HEK293T (cell line): ENCODE results near the gene MAFG.
"Not testable (repeated sequence)": the region's sequence is repeated elsewhere in the genome, so short reads cannot be mapped to it uniquely, and the experiment has no call there.

Experiments used
- CTCF ChIA-PET: fragments of 350-600 bp; formaldehyde crosslinking; extraction: SDS; loops from one replicate; lab custom pipeline; 2021; ENCODE audit warnings: antibody characterized with exemption, inconsistent platforms; lab: Yijun Ruan, JAX
- POLR2A ChIA-PET: fragments of 350-600 bp; formaldehyde crosslinking; extraction: SDS; loops from one replicate; lab custom pipeline; 2020; ENCODE audit warnings: antibody characterized with exemption, inconsistent platforms; lab: Yijun Ruan, JAX
- DNase-seq: peaks from one replicate; pipeline ENCODE4 v3.0.0; 2012; ENCODE audit warnings: mixed read lengths; ENCODE audit errors: extremely low spot score
- ARNT ChIP-seq: fragments of 450-650 bp; IDR thresholded peaks from 2 replicates; pipeline ENCODE4 v1.6.1; 2017; ENCODE audit warnings: mild to moderate bottlenecking
- BHLHE40 ChIP-seq: fragments of 450-650 bp; IDR thresholded peaks from 2 replicates; pipeline ENCODE4 v1.6.1; 2016; ENCODE audit warnings: mild to moderate bottlenecking, moderate library complexity, borderline replicate concordance
- CTBP1 ChIP-seq: fragments of 450-650 bp; IDR thresholded peaks from 2 replicates; pipeline ENCODE4 v1.6.1; 2016; ENCODE audit warnings: borderline replicate concordance
- ELF4 ChIP-seq: fragments of 450-650 bp; IDR thresholded peaks from 2 replicates; pipeline ENCODE4 v1.6.1; 2017; ENCODE audit warnings: antibody characterized with exemption
- FOXA1 ChIP-seq: fragments of 450-650 bp; IDR thresholded peaks from 2 replicates; pipeline ENCODE4 v1.6.1; 2016; ENCODE audit warnings: mild to moderate bottlenecking
- FOXK2 ChIP-seq: fragments of 450-650 bp; IDR thresholded peaks from 2 replicates; pipeline ENCODE4 v1.6.1; 2016; ENCODE audit warnings: mild to moderate bottlenecking
- FOXM1 ChIP-seq: fragments of 450-650 bp; IDR thresholded peaks from 2 replicates; pipeline ENCODE4 v1.6.1; 2017; ENCODE audit warnings: mild to moderate bottlenecking, borderline replicate concordance
- HDGF ChIP-seq: fragments of 450-650 bp; IDR thresholded peaks from 2 replicates; pipeline ENCODE4 v1.6.1; 2017; ENCODE audit warnings: antibody characterized with exemption, borderline replicate concordance
- L3MBTL2 ChIP-seq: fragments of 450-650 bp; conservative IDR thresholded peaks from 2 replicates; pipeline ENCODE4 v1.6.1; 2016; ENCODE audit warnings: mild to moderate bottlenecking
- LEF1 ChIP-seq: fragments of 450-650 bp; IDR thresholded peaks from 2 replicates; pipeline ENCODE4 v1.6.1; 2017; ENCODE audit warnings: mild to moderate bottlenecking, borderline replicate concordance
- NFRKB ChIP-seq: fragments of 450-650 bp; IDR thresholded peaks from 2 replicates; pipeline ENCODE4 v1.6.1; 2016; ENCODE audit warnings: mild to moderate bottlenecking, moderate library complexity
- SP1 ChIP-seq: fragments of 450-650 bp; IDR thresholded peaks from 2 replicates; pipeline ENCODE4 v1.6.1; 2017
- SUZ12 ChIP-seq: fragments of 450-650 bp; IDR thresholded peaks from 2 replicates; pipeline ENCODE4 v1.6.1; 2016; ENCODE audit warnings: mild to moderate bottlenecking
- TARDBP ChIP-seq: fragments of 450-650 bp; IDR thresholded peaks from 2 replicates; pipeline ENCODE4 v1.6.1; 2016
- ZNF384 ChIP-seq: fragments of 450-650 bp; IDR thresholded peaks from 2 replicates; pipeline ENCODE4 v1.6.1; 2016
- TF ChIP-seq, protein P1 (sequence below): fragments of 450-650 bp; IDR thresholded peaks from 2 replicates; pipeline ENCODE4 v1.6.1; 2016

Gene MAFG

DNA sequence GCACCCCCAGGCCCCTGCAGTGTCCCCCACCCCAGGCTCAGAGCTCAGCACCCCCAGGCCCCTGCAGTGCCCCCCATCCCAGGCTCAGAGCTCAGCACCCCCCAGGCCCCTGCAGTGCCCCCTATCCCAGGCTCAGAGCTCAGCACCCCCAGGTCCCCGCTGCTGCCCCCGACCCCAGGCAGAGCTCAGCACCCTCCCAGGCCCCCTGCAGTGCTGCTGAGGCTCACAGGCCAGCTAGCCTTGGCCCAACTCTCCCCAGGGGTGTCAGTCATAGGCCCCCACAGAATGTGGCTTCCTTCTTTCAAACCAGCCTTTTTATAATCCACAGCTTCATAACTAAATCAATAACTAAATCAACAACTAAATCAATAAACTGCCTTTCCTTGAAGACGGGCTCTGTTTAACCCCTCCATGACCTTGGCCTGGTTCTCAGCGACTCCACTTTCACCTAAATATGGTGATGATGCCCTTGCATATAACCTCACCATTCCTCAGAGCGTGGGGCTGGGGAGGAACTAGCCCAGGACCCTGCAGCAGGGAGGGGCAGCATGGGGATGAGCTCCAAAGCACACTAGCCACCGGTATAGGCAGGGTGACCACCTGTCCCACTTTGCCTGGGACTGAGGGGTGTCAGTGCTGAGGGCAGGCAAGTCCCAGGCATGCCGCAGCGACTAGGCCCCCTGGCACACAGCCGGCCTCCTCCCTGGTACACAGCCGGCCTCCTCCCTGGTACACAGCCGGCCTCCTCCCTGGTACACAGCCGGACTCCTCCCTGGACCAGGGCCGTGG lies 28.4 kb upstream of the MAFG start:
- ChIA-PET POLR2A (interaction anchor here (1.1 kb wide), 1 partner anchor 17 kb away, joined by 4 read pairs; no protein-coding TSS in a partner anchor), CTCF (no interaction called here)
- DNase-seq: no peak

DNA sequence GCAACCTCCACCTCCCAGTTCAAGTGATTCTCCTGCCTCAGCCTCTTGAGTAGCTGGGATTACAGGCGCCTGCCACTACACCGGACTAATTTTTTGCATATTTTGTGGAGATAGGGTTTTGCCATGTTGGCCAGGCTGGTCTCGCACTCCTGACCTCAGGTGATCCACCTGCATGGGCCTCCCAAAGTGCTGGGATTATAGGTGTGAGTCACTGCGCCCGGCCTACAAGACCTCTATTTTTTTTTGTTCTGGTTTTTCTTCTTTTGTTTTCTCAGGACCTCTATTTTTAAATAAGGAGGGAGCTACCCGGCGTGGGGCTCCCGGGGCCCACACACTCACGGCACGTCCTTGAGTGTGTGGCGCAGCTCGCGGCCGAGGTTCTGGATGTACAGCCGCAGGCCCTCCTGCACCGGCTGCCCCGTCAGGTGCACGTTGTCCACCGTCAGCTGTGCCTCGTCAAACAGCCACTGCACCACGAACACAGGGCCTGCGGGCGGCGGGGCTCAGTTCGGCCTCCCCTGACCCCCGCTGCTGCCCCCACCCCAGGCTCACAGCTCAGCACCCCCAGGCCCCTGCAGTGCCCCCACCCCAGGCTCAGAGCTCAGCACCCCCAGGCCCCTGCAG lies 27.6 kb upstream of the MAFG start:
- TF ChIP-seq BHLHE40 (no peak), FOXM1 (no peak), FOXA1 (no peak), FOXK2 (no peak), ARNT (no peak), ELF4 (no peak), SP1 (no peak), L3MBTL2 (no peak), HDGF (no peak), NFRKB (no peak), LEF1 (no peak)
- TF ChIP-seq, protein P1, sequence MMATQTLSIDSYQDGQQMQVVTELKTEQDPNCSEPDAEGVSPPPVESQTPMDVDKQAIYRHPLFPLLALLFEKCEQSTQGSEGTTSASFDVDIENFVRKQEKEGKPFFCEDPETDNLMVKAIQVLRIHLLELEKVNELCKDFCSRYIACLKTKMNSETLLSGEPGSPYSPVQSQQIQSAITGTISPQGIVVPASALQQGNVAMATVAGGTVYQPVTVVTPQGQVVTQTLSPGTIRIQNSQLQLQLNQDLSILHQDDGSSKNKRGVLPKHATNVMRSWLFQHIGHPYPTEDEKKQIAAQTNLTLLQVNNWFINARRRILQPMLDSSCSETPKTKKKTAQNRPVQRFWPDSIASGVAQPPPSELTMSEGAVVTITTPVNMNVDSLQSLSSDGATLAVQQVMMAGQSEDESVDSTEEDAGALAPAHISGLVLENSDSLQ: no peak
- DNase-seq: no peak
- ChIA-PET POLR2A (interaction anchor here (1.1 kb wide), 1 partner anchor 17 kb away, joined by 4 read pairs; no protein-coding TSS in a partner anchor), CTCF (interaction anchor here (1.3 kb wide), 1 partner anchor 76 kb away, joined by 3 read pairs; no protein-coding TSS in a partner anchor)

More for the DNA sequence above, 28.4 kb upstream of the MAFG start:
- TF ChIP-seq ARNT (no peak), ELF4 (no peak)

DNA sequence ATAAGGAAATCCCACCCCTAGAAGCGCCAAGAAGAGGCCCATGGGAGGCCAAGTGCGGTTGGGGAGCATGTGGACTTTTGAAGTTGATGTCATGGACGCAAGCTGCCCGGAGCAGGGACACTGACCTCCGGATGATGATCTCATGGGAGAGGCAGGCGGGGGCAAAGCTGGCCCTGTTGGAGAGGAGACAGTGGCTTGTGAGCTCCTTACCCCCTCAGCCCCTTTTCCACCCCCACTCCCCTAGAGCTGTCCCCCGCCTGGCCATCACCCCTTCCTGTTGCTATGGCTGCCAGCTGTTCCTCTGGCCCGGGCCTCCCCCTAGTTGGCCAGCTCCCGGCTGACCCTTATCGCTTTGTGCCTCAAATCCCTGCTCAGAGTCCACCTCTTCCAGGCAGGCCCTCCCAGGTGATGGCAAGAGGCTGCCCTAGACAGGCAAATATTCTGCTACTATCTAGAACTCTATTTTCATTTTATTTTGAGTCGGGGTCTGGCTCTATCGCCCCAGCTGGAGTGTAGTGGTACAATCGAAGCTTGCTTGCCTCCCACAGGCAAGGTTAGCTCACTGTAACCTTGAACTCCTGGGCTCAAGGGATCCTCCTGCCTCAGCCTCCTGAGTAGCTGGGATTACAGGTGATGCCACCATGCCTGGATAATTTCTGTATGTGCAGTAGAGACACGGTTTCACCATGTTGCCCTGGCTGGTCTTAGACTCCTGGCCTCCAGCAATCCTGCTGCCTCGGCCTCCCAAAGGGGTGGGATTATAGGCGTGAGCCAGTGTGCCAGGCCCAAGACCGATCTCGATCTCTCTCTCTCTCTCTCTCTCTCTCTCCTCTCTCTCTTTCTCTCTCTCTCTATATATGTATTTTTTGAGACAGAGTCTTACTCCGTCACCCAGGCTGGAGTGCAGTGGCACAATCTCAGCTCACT lies 26.9 kb upstream of the MAFG start:
- TF ChIP-seq LEF1 (no peak), HDGF (no peak), ZNF384 (no peak), FOXA1 (no peak), SP1 (no peak), SUZ12 (no peak), FOXM1 (no peak), L3MBTL2 (no peak), NFRKB (no peak), FOXK2 (no peak), ELF4 (no peak), BHLHE40 (no peak), ARNT (no peak), CTBP1 (no peak)
- TF ChIP-seq, protein P1: no peak
- no peak for DNase-seq
- ChIA-PET CTCF (interaction anchor here (1.3 kb wide), 1 partner anchor 76 kb away, joined by 3 read pairs; no protein-coding TSS in a partner anchor), POLR2A (interaction anchor here (0.7 to 2.2 kb wide), 3 partner anchors 16 to 85 kb away, joined by 3 to 5 read pairs (median 4); no protein-coding TSS in a partner anchor)

DNA sequence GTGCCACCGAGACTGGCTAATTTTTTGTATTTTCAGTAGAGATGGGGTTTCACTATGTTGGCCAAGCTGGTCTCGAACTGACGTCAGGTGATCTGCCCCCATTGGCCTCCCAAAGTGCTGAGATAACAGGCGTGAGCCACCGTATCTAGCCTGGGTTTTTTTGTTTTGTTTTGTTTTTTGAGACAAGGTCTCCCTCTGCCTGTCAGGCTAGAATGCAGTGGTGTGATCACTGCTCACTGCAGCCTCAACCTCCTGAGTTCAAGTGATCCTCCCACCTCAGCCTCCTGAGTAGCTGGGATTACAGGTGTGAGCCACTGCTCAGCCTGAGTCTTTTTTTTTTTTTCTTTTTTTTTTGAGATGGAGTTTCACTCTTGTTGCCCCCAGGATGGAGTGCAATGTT lies 25.9 kb upstream of the MAFG start:
- not testable (repeated sequence) for DNase-seq
- CTCF ChIA-PET: interaction anchor here (1.1 kb wide), 1 partner anchor 10 kb away, joined by 4 read pairs; no protein-coding TSS in a partner anchor
- POLR2A ChIA-PET: interaction anchor here (1.9 to 2.2 kb wide), 2 partner anchors 15 to 83 kb away, joined by 4 to 5 read pairs; no protein-coding TSS in a partner anchor

DNA sequence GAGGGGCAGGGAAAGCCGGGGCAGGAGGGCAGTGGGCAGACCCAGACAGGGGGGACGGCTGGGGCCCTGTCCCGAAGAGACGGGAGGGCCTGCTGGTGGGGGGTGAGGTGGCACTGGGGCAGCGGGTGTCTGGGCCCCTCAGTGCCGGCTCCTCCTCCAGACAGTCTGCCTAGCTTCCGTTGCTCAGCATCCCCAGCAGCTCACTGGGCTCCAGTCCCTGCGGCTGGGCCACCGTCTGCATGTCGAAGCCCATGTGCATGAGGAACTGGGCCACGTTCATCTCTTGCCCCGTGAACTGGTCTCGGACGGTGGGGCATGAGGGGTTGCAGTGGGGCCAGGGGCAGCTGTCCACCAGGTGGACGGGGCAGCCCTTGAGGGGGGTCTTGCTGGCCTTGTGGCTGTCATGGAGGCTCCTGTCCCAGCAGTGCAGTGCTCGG lies 25.3 kb upstream of the MAFG start:
- ChIA-PET CTCF (interaction anchor here (1.1 kb wide), 1 partner anchor 10 kb away, joined by 4 read pairs; no protein-coding TSS in a partner anchor), POLR2A (interaction anchor here (1.9 to 2.2 kb wide), 2 partner anchors 15 to 82 kb away, joined by 4 to 5 read pairs; no protein-coding TSS in a partner anchor)
- TF ChIP-seq L3MBTL2 (no peak), FOXA1 (no peak), NFRKB (no peak), LEF1 (no peak), HDGF (no peak), SP1 (no peak), BHLHE40 (no peak), ZNF384 (no peak), CTBP1 (no peak), SUZ12 (no peak), TARDBP (no peak), ELF4 (no peak), ARNT (no peak), FOXK2 (no peak), FOXM1 (no peak)
- TF ChIP-seq, protein P1: no peak
- no peak for DNase-seq
